HepG2 (cell line): ENCODE data around the gene C6orf136. TPM values are rescaled to one million over a fixed set of nuclear protein-coding genes. Genes with fewer than 3 reads are reported as not detected.
A peak's percentile ranks its signal among the peaks of the same experiment; 100 is the strongest.

ENCODE experiments used
- MED1 ChIP-seq: sonication (generic); formaldehyde crosslinking; IDR thresholded peaks from 2 replicates; pipeline ENCODE4 v1.4.0; 2020; ENCODE audit warnings: missing genetic modification reagents
- RAD21 ChIP-seq: fragments of 450-650 bp; formaldehyde crosslinking; IDR thresholded peaks from 2 replicates; pipeline ENCODE4 v1.5.0; 2020; ENCODE audit warnings: mild to moderate bottlenecking
- TEAD3 ChIP-seq: optimal IDR thresholded peaks from 2 replicates; pipeline ENCODE3; 2016; ENCODE audit warnings: borderline replicate concordance
- USF2 ChIP-seq, 2 experiments: sonication (generic) in 1 of 2; formaldehyde crosslinking in 1 of 2; IDR thresholded peaks; 2 replicates each; pipeline versions ENCODE4 v1.5.1 to v1.6.1; 2011 to 2020; ENCODE audit warnings: borderline replicate concordance in 1 of 2, low read depth in 1 of 2, low read length in 1 of 2, mild to moderate bottlenecking in 1 of 2, missing genetic modification reagents in 1 of 2, moderate library complexity in 1 of 2
- ZGPAT ChIP-seq: IDR thresholded peaks from 2 replicates; pipeline ENCODE4 v1.6.1; 2016; ENCODE audit warnings: mild to moderate bottlenecking
- polyA plus RNA-seq, 8 experiments: library from polyadenylated mRNA; depleted of rRNA in 3 of 8; stranded (reverse) in 7 of 8; unstranded in 1 of 8; fragments of >200 nt; fragmentation: Illumina TruSeq in 4 of 8; extraction: Trizol in 4 of 8; gene quantifications; 2 replicates each; pipeline versions ENCODE4 v1.2.1 to v1.2.3, GENCODE V29; 2011 to 2016; ENCODE audit warnings: low read depth in 4 of 8, missing spikeins in 1 of 8, mixed read lengths in 1 of 8; ENCODE audit not compliant: insufficient read depth in 1 of 8
- total RNA-seq, 5 experiments: library from RNA; depleted of rRNA; stranded (reverse); fragments of >200 nt; fragmentation: Illumina TruSeq; extraction: Trizol; gene quantifications; 2 replicates each; pipeline ENCODE4 v1.2.3, GENCODE V29; 2016; ENCODE audit warnings: low read depth in 1 of 5
- TF ChIP-seq, protein P1 (sequence below): sonication (generic); formaldehyde crosslinking; IDR thresholded peaks from one replicate; pipeline ENCODE4 v1.5.1; 2020; ENCODE audit warnings: mild to moderate bottlenecking, missing genetic modification reagents; ENCODE audit errors: not compliant biosample characterization
- TF ChIP-seq, protein P2 (sequence below): sonication (generic); formaldehyde crosslinking; IDR thresholded peaks from 2 replicates; pipeline ENCODE4 v1.5.0; 2020; ENCODE audit warnings: mild to moderate bottlenecking, missing genetic modification reagents, borderline replicate concordance
- TF ChIP-seq, protein P3 (sequence below): sonication (generic); formaldehyde crosslinking; conservative IDR thresholded peaks from 2 replicates; pipeline ENCODE4 v1.4.0; 2020; ENCODE audit warnings: missing genetic modification reagents

The C6orf136 gene
- total and polyA plus RNA-seq, 2 of the 13 experiments (the other 11 are each of a cell fraction or from before 2014, with no cell fraction given), result 12.0 to 26.2 TPM

- TF ChIP-seq, protein P1, sequence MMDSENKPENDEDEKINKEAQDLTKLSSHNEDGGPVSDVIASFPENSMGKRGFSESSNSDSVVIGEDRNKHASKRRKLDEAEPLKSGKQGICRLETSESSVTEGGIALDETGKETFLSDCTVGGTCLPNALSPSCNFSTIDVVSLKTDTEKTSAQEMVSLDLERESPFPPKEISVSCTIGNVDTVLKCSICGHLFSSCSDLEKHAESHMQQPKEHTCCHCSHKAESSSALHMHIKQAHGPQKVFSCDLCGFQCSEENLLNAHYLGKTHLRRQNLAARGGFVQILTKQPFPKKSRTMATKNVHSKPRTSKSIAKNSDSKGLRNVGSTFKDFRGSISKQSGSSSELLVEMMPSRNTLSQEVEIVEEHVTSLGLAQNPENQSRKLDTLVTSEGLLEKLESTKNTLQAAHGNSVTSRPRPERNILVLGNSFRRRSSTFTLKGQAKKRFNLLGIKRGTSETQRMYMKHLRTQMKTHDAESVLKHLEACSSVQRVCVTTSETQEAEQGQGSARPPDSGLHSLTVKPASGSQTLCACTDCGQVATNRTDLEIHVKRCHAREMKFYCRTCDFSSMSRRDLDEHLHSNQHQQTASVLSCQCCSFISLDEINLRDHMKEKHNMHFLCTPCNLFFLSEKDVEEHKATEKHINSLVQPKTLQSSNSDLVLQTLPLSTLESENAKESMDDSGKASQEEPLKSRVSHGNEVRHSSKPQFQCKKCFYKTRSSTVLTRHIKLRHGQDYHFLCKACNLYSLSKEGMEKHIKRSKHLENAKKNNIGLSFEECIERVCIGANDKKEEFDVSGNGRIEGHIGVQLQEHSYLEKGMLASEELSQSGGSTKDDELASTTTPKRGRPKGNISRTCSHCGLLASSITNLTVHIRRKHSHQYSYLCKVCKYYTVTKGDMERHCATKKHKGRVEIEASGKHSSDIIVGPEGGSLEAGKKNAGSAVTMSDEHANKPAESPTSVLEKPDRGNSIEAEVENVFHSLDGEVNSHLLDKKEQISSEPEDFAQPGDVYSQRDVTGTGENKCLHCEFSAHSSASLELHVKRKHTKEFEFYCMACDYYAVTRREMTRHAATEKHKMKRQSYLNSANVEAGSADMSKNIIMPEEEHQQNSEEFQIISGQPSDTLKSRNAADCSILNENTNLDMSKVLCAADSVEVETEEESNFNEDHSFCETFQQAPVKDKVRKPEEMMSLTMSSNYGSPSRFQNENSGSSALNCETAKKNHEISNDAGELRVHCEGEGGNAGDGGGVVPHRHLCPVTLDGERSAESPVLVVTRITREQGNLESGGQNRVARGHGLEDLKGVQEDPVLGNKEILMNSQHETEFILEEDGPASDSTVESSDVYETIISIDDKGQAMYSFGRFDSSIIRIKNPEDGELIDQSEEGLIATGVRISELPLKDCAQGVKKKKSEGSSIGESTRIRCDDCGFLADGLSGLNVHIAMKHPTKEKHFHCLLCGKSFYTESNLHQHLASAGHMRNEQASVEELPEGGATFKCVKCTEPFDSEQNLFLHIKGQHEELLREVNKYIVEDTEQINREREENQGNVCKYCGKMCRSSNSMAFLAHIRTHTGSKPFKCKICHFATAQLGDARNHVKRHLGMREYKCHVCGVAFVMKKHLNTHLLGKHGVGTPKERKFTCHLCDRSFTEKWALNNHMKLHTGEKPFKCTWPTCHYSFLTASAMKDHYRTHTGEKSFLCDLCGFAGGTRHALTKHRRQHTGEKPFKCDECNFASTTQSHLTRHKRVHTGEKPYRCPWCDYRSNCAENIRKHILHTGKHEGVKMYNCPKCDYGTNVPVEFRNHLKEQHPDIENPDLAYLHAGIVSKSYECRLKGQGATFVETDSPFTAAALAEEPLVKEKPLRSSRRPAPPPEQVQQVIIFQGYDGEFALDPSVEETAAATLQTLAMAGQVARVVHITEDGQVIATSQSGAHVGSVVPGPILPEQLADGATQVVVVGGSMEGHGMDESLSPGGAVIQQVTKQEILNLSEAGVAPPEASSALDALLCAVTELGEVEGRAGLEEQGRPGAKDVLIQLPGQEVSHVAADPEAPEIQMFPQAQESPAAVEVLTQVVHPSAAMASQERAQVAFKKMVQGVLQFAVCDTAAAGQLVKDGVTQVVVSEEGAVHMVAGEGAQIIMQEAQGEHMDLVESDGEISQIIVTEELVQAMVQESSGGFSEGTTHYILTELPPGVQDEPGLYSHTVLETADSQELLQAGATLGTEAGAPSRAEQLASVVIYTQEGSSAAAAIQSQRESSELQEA (CRISPR knock-in tag), result peak; percentile 98
- TF ChIP-seq USF2 (IDR thresholded peaks at IDR 0.05; ENCODE audit: low read depth, low read length), result no peak
- TF ChIP-seq USF2 (CRISPR knock-in tag; IDR thresholded peaks at IDR 0.05; ENCODE audit: borderline replicate concordance), result no peak; the same call in 1 of the 2 replicates
- TF ChIP-seq ZGPAT, result peak; percentile 99
- TF ChIP-seq MED1, result peak; percentile 90
- TF ChIP-seq, protein P2, sequence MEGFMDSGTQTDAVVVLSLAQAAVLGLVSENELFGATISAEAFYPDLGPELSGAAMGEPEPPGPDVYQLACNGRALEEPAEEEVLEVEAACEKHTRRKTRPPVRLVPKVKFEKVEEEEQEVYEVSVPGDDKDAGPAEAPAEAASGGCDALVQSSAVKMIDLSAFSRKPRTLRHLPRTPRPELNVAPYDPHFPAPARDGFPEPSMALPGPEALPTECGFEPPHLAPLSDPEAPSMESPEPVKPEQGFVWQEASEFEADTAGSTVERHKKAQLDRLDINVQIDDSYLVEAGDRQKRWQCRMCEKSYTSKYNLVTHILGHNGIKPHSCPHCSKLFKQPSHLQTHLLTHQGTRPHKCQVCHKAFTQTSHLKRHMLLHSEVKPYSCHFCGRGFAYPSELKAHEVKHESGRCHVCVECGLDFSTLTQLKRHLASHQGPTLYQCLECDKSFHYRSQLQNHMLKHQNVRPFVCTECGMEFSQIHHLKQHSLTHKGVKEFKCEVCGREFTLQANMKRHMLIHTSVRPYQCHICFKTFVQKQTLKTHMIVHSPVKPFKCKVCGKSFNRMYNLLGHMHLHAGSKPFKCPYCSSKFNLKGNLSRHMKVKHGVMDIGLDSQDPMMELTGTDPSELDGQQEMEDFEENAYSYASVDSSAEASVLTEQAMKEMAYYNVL (CRISPR knock-in tag), result peak; percentile 92
- TF ChIP-seq, protein P3, sequence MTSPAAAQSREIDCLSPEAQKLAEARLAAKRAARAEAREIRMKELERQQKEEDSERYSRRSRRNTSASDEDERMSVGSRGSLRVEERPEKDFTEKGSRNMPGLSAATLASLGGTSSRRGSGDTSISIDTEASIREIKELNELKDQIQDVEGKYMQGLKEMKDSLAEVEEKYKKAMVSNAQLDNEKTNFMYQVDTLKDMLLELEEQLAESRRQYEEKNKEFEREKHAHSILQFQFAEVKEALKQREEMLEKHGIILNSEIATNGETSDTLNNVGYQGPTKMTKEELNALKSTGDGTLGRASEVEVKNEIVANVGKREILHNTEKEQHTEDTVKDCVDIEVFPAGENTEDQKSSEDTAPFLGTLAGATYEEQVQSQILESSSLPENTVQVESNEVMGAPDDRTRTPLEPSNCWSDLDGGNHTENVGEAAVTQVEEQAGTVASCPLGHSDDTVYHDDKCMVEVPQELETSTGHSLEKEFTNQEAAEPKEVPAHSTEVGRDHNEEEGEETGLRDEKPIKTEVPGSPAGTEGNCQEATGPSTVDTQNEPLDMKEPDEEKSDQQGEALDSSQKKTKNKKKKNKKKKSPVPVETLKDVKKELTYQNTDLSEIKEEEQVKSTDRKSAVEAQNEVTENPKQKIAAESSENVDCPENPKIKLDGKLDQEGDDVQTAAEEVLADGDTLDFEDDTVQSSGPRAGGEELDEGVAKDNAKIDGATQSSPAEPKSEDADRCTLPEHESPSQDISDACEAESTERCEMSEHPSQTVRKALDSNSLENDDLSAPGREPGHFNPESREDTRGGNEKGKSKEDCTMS, result no peak
- peak; percentile 59 for TF ChIP-seq RAD21 (CRISPR knock-in tag)
- peak; percentile 54 for TF ChIP-seq TEAD3 (CRISPR knock-in tag)
Measured at GRCh38 chr6:30647242-30648116, 546 bp downstream of the C6orf136 start (continued).
